Renal pelvis (tissue), 12 donors: ENCODE results near the gene PNPLA3. TPM values are rescaled to one million over a fixed set of nuclear protein-coding genes. Genes with fewer than 3 reads are reported as not detected.
A peak's percentile ranks its signal among the peaks of the same experiment; 100 is the strongest.

Experiments
- DNase-seq: peaks from one replicate; pipeline ENCODE4 v3.0.0-alpha.2; 2013
- long read RNA-seq, 16 experiments: transcript quantifications; one replicate each; lab custom pipeline, GENCODE V29; 2026
- polyA plus RNA-seq, 3 donors: library from polyadenylated mRNA; unstranded; fragments of 120-200 nt; gene quantifications; one replicate each; pipeline ENCODE4 v1.2.1, GENCODE V29; 2013; ENCODE audit not compliant: insufficient read length in 3 of 3

The PNPLA3 gene
- 1 to 10 TPM; 1.8 to 2.9 (median 2.8) TPM for polyA plus RNA-seq
- long read RNA-seq, donor 1, partial matches to known transcripts, result 0 of 2 reads
- long read RNA-seq, donor 1, other reads (novel, unspliced or antisense), result 0 of 2 reads
- long read RNA-seq, donor 2, result 0 reads
- long read RNA-seq, donor 3, result 0 reads
- long read RNA-seq, donor 4, result 0 reads
- long read RNA-seq, donor 5, result 0 reads
- long read RNA-seq, donor 6, result 0 reads
- long read RNA-seq, donor 7, partial matches to known transcripts, result 0 of 2 reads
- long read RNA-seq, donor 7, other reads (novel, unspliced or antisense), result 0 of 2 reads
- long read RNA-seq, donor 8, result 0 reads
- long read RNA-seq, donor 9, result 0 reads
- long read RNA-seq, donor 10, result 0 reads
- long read RNA-seq, donor 11, result 0 reads
- long read RNA-seq, donor 12, partial matches to known transcripts, result 5 of 5 reads
- long read RNA-seq, donor 12, other reads (novel, unspliced or antisense), result 0 of 5 reads
- long read RNA-seq, donor 13, result 0 reads
- long read RNA-seq, donor 14, result 0 reads
- long read RNA-seq, donor 15, result 0 reads
- long read RNA-seq, donor 16, result 0 reads

- DNase-seq, result peak; percentile 91
Measured at GRCh38 chr22:43923631-43924464, at the start of gene PNPLA3. PNPLA3 (plus strand) TSS chr22:43923805; CDS start chr22:43923912, 107 bp downstream.

- no peak for DNase-seq
Measured at GRCh38 chr22:43876866-43877509, 46.6 kb upstream of the PNPLA3 start.

GRCh38 chr22:43878079-43878795, 45.4 kb upstream of the PNPLA3 start:
- DNase-seq, result no peak

- DNase-seq, result no peak
Measured at GRCh38 chr22:43878831-43879550, 44.6 kb upstream of the PNPLA3 start.

- DNase-seq, result no peak
Measured at GRCh38 chr22:43879901-43880540, 43.6 kb upstream of the PNPLA3 start.

GRCh38 chr22:43880541-43880991, 43.0 kb upstream of the PNPLA3 start:
- no peak for DNase-seq

GRCh38 chr22:43881091-43882061, 42.2 kb upstream of the PNPLA3 start:
- DNase-seq, result no peak

GRCh38 chr22:43882122-43882767, 41.4 kb upstream of the PNPLA3 start:
- no peak for DNase-seq

GRCh38 chr22:43883012-43883661, 40.5 kb upstream of the PNPLA3 start:
- DNase-seq, result peak; percentile 68

- DNase-seq, result no peak
Measured at GRCh38 chr22:43883719-43884415, 39.7 kb upstream of the PNPLA3 start.

- DNase-seq, result no peak
Measured at GRCh38 chr22:43884600-43885318, 38.8 kb upstream of the PNPLA3 start.

GRCh38 chr22:43885319-43885671, 38.3 kb upstream of the PNPLA3 start:
- no peak for DNase-seq

- DNase-seq, result no peak
Measured at GRCh38 chr22:43885786-43886185, 37.8 kb upstream of the PNPLA3 start.

GRCh38 chr22:43886231-43886630, 37.4 kb upstream of the PNPLA3 start:
- no peak for DNase-seq

GRCh38 chr22:43887391-43887790, 36.2 kb upstream of the PNPLA3 start:
- no peak for DNase-seq

GRCh38 chr22:43888740-43889139, 34.9 kb upstream of the PNPLA3 start:
- DNase-seq, result no peak
